Measurements from ENCODE around the gene BICRA.

DNA sequence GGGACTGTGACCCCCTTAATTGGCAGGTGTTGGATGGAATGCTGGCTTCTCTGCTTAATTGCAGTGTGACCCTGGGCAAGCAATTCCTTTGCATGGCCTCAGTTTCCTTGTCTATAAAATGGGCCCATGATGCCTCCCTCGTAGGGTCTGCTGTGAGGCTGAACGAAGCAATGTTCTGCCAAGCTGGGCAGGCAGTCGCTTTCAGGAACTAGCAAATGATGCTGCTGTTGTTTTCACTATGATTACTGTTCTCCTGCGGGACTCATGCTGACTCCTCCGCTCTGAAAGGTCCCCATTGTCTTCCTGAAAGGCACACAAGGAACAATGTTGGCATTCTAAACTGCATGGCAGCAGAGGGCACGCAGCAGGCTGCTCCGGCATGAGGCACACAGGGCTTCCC lies 6.8 kb downstream of the BICRA start:
- TF ChIP-seq, protein P1, sequence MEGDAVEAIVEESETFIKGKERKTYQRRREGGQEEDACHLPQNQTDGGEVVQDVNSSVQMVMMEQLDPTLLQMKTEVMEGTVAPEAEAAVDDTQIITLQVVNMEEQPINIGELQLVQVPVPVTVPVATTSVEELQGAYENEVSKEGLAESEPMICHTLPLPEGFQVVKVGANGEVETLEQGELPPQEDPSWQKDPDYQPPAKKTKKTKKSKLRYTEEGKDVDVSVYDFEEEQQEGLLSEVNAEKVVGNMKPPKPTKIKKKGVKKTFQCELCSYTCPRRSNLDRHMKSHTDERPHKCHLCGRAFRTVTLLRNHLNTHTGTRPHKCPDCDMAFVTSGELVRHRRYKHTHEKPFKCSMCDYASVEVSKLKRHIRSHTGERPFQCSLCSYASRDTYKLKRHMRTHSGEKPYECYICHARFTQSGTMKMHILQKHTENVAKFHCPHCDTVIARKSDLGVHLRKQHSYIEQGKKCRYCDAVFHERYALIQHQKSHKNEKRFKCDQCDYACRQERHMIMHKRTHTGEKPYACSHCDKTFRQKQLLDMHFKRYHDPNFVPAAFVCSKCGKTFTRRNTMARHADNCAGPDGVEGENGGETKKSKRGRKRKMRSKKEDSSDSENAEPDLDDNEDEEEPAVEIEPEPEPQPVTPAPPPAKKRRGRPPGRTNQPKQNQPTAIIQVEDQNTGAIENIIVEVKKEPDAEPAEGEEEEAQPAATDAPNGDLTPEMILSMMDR (IDR thresholded peaks at IDR 0.05), result no peak
- TF ChIP-seq POLR2A (IDR thresholded peaks at IDR 0.05), result no peak

Data from testis (tissue), 2 donors.